HG02759 (cell line): ENCODE data around the gene SF3B2.
A peak's percentile ranks its signal among the peaks of the same experiment; 100 is the strongest.
"Not testable (repeated sequence)": the region's sequence is repeated elsewhere in the genome, so short reads cannot be mapped to it uniquely, and the experiment has no call there.

Source experiments
- ATAC-seq: cut with Tn5 transposase; IDR thresholded peaks from one replicate; pipeline ENCODE4 v1.9.1; 2021; ENCODE audit warnings: mild to moderate bottlenecking, moderate library complexity; ENCODE audit not compliant: unreplicated experiment

The SF3B2 gene

DNA sequence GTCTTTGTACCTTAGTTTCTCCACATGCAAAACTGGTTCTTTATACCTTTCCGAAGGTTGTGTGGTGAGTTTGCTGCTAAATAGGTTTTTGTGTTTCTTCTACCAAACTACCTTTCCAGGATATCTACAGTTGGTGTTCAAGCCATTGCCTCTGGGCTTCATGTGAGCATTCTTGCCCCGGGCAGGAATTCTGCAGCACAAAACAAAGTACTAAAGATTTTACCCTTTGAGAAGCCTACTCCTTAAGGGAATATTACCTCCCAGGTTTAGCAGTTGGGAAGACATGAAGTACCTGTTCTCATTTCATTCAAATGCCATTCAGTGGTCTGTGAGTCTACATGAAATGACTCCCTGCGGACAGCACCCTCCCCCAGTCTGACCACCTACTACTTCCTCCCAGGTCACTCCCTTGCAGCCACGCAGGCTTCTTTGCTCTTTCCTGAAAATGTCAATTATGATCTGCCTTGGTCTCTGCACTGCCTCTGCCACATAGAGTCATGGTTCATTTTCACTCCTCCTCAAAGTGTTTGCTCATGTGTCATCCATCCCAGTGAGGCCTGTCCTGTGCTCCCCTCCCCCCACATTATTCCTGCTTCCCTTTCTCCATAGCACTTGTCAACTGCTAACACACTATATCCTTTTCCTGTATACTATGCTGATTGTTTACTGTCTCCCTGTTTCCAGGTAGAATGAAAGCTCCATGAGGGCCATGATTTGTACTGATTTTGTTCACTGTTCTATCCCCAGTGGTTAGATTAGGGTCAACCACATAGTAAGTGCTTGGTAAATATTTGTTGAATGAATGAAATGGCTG lies 54.8 kb downstream of the SF3B2 start:
- no peak for ATAC-seq

DNA sequence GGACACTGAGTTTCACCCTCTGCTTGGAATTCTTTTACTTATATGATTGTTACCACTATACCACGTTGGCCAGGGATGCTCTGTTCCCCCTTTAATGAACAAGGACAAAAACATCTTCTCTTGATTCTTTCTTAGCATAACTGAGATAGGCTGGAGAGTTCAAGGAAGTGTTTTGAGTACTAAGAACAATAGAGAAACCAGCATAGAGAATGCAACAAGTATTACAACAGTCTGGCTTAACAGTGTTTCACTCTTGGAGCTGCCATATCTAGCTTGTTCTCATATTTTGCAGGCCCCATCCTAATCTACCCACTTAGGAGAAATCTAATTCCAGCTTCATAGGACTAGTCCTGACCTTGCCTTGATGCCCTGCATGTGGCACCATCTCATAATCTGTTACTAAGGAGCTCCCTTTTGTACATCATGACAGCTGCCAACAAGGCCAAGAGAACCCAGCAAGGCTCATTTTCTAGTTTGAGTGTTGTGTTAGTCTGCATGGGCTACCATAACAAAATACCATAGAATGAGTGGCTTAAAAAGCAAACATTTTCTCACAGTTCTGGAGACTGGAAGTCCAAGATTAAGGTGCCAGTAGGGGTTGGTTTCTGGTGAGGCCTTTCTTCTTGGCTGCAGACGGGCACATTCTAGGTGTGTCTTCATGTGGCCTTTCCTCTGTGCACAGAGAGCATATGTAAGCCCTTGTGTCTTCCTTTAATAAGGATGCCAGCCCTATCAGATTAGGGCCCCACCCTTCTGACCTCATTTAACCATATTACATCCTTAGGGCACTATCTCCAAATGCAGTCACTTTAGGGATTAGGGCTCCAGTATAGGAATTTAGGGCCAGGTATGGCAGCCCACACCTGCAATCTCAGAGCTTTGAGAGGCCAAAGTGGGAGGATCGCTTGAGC lies 55.7 kb downstream of the SF3B2 start:
- no peak for ATAC-seq

DNA sequence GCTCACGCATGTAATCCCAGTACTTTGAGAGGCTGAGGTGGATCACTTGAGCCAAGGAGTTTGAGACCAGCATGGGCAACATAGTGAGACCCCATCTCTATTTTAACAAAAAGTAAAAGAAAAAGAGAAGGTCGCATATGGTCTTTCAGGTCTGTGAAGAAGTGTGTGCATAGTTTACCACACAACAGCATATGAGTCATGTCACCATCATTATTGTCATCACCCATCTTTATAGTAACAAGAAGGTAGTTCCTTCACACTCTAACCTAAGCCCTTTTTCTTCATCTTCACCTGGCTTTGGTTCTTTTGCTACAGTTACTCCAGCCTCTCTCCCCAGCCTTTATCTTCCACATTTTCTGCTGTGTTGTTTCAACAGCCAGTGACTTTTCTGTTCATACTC lies 57.1 kb downstream of the SF3B2 start:
- ATAC-seq: no peak

DNA sequence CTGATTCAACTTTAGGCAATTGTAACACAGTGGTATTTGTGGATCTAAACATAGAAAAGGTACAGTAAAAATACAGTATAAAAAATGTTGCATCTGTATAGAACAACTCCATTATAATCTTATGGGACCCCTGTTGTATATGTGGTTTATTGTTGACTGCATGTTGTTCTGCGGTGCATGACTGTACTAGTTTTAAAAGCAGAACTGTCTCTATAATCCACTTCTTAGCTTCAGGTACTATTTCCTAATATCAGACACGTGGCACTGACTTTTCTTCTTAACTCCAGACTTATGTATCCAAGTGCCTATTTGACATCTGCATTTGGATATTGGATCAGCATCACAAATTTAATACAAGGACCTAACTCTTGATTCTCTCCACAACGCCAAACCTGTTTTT lies 59.0 kb downstream of the SF3B2 start:
- ATAC-seq: no peak

DNA sequence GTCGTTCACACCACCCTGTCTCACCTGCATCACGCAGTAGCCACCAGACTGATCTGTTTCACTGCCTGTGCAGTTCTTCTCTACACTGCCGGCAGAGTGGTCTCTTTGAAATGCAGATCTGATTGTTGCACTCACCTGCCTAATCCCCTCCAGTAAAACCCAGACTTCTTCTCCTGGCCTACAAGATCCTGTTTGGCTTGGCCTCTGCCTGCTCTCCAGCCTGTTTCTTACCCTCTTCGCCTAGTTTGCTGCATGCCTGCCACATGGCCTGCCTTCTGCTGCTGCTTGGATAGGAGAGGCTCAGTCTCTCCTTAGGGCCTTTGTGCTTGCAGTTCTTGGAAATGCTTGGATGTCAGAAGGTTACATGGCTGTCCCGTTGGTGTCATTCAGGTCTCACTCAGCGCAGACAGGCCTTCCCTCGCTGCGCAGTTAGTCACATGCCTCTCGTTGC lies 59.9 kb downstream of the SF3B2 start:
- no peak for ATAC-seq

DNA sequence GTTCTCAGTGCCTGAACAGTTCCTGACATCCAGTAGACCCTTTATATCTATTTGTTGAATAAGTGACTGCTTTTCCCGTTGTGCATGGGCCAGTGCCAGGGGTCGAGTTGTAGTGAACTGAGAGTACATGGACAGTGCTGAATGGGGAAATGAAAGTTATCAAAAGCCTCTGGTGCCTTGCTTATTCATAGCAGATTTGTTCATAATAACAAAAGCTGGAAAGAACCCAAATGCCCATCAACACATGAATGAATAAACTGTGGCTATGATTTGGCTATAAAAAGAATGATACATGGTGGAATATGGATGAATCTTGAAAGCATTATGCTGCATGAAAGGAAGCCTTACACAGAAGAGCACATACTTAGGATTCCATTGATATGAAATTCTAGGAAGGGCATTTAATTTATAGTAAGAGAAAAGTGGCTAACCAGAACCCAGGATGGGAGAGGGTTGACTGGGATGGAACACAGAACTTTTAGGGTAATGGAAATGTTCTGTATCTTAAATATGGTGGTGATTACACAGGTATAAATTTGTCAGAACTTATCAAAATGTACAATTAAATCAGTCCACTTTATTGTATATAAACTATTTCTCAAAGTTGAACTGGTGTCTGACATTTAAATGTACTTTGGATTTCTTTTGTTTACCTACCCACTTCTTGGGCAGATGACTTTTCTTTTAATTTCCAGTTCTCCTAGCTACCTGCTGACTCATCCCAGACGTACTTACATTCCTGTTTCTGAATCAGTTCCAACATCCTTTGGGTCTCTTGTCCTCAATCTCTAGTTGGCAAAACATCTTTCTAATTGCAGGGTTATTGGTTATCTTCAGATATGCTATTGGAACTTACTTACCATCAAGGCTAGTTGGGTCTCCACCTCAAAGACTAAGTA lies 60.7 kb downstream of the SF3B2 start:
- no peak for ATAC-seq

DNA sequence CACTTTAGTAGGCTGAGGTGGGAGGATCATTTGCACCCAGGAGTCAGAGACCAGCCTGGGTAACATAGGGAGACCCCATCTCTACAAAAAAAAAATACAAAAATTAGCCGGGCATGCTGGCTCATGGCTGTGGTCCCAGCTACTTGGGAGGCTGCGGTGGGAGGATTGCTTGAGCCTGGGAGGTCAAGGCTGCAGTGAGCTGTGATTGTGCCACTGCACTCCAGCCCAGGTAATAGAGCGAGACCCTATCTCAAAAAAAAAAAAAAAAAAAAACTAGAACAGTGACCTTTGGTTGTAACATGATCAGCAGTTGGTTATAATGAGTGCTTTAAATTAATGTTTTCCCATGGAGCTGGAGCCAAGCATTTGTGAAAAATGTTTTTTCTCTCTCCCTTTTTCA lies 62.8 kb downstream of the SF3B2 start:
- not testable (repeated sequence) for ATAC-seq

DNA sequence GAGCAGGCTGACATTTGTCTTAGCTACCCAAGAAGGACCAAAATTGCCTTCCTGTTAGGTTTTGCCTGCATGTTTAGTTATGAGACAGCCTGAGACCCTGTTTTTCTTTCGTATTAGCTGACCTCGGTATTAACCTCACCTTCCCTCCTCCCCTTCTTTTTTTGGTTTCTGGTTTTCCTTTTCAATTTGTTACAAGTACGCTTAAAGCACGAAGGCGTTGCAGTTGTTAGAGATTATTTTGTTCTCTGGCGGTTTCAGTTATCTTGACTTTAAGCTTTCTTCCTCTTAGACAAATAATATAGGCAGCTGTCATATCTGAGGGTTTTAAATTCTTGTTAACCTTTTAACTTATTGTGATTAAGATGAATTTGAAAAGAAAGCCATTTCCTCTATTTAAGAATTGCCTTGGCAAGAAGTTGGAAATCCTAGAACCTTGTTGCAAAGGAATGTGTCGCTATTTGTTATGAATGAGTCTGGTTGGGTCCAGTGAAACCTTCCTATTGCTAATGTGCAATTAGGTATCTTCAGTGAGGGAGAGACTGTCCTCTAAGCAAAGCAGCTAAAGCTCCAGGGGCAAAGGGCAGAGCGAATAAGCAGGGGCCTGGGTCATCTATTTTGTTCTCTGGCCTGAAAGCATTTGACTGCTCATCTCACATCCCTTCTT lies 63.6 kb downstream of the SF3B2 start:
- ATAC-seq: peak; percentile 52

DNA sequence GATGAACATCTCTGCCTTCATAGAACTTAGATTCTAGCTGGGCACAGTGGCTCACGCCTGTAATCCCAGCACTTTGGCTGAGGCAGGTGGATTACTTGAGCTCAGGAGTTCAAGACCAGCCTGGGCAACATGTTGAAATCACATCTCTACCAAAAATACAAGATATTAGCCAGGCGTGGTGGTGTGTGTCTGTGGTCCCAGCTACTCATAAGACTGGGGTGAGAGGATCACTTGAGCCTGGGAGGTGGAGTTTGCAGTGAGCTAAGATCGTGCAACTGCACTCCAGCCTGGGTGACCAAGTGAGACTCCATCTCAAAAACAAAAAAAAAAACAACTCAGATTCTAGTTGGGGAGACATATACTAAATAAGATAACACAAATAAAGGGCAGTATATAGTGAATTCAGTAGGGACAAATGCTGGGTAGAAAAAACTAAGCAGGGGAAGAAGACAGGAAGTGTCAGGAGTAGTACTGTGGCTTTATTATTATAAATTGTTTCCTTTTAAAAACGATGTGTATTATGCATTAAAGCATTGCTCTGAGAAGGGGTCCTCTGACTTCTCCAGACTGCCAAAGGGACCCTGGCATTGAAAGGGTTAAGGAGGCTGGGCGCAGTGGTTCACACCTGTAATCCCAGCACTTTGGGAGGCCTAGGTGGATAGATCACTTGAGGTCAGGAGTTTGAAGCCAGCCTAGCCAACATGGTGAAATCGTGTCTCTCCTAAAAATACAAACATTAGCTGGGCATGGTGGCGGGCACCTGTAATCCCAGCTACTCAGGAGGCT lies 64.6 kb downstream of the SF3B2 start:
- ATAC-seq: no peak

DNA sequence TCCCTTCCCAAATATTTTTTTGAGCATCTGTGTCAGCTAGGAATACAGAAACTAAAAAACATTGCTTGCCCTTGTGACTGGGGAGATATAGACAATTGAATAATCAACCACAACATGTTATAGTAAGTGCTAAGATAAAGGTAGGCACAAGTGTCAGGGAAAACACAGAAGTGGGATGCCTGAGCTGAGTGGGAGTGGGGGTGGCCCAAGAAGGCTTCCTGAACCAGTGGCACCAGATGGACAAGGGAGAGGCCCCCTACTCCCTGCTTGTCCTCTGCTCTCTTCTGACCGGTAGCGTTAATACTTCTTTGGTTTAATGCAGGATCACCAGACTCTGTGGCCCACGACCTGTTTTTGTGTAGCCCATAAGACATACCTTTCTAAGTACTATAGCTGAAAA lies 66.7 kb downstream of the SF3B2 start:
- ATAC-seq: no peak
